ENCODE measurements around the gene FUT8. TPM values are rescaled to one million over a fixed set of nuclear protein-coding genes. Genes with fewer than 3 reads are reported as not detected.

Gene FUT8
- total and polyA plus RNA-seq, 7 donors: 3.2 to 8.6 (median 5.5) TPM

GRCh38 chr14:65476273-65476941 is 63.9 kb downstream of the FUT8 start:
- Histone ChIP-seq H3K27ac (no peak overlapping the region), H3K27me3 (ENCODE audit: insufficient read depth in 3 of 3, low read length in 2 of 3) (no peaks in the 10 kb centered on the region), H3K9me3 (no peaks in the 10 kb centered on the region), H3K4me3 (no peak overlapping the region), H3K36me3 (ENCODE audit: insufficient read depth in 1 of 2, low read depth in 1 of 2) (no peaks in the 10 kb centered on the region), H3K4me1 (no peaks in the 10 kb centered on the region)
- DNase-seq (no peak), ATAC-seq (no peak)
- 90 to 100% (median 92%) methylated on average over 2 of the region's 2 CpGs for WGBS, 3 donors
- intact Hi-C loops (cut with DNase I): no loop called here
- TF ChIP-seq CTCF (IDR thresholded peaks at IDR 0.05): no peak

GRCh38 chr14:65476942-65477318 is 64.4 kb downstream of the FUT8 start:
- Histone ChIP-seq H3K4me1 (no peaks in the 10 kb centered on the region), H3K4me3 (no peak overlapping the region), H3K27ac (no peak overlapping the region), H3K9me3 (no peaks in the 10 kb centered on the region), H3K36me3 (ENCODE audit: insufficient read depth in 1 of 2, low read depth in 1 of 2) (no peaks in the 10 kb centered on the region), H3K27me3 (ENCODE audit: insufficient read depth in 3 of 3, low read length in 2 of 3) (no peaks in the 10 kb centered on the region)
- DNase-seq: no peak
- WGBS, 3 donors: 71 to 91% (median 82%) methylated on average over 1 of the region's 1 CpG
- no peak for TF ChIP-seq CTCF (IDR thresholded peaks at IDR 0.05)
- no peak for ATAC-seq
- intact Hi-C loops (cut with DNase I): no loop called here

GRCh38 chr14:65478017-65478416 is 65.5 kb downstream of the FUT8 start:
- Histone ChIP-seq H3K27ac (no peak overlapping the region), H3K4me1 (peaks cover 4% of the 10 kb centered on the region), H3K9me3 (no peaks in the 10 kb centered on the region), H3K27me3 (ENCODE audit: insufficient read depth in 3 of 3, low read length in 2 of 3) (no peaks in the 10 kb centered on the region), H3K4me3 (no peak overlapping the region), H3K36me3 (ENCODE audit: insufficient read depth in 1 of 2, low read depth in 1 of 2) (no peaks in the 10 kb centered on the region)
- ATAC-seq (no peak), DNase-seq (no peak)
- TF ChIP-seq CTCF (IDR thresholded peaks at IDR 0.05): no peak
- intact Hi-C loops (cut with DNase I): no loop called here
- WGBS, 3 donors: 61 to 76% (median 70%) methylated on average over 4 of the region's 4 CpGs

DNA sequence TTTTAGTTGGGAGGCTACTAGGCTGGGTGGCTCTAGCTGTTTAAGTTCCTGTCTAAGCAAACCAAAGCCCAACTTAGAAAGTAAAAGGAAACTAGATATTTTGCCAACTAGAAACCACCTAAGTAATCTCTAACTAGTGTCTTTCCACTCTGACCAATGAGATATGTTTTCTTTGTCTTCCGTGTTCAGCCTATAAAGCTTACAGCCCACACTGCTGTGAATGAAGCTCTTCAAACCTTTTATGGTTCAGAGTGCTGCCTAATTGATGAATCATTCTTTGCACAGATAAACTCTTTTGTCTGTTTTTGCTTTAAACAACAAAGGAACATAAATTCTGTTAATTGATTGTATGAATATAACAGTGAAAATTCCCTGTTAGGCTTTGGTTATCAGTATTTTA is 66.1 kb downstream of the FUT8 start:
- WGBS, 3 donors: 67 to 91% (median 82%) methylated on average over 1 of the region's 1 CpG
- TF ChIP-seq CTCF (IDR thresholded peaks at IDR 0.05): no peak
- DNase-seq: no peak
- Histone ChIP-seq H3K27me3 (ENCODE audit: insufficient read depth in 3 of 3, low read length in 2 of 3) (no peaks in the 10 kb centered on the region), H3K36me3 (ENCODE audit: insufficient read depth in 1 of 2, low read depth in 1 of 2) (no peaks in the 10 kb centered on the region), H3K4me3 (no peak overlapping the region), H3K9me3 (no peaks in the 10 kb centered on the region), H3K4me1 (peaks cover 4% of the 10 kb centered on the region), H3K27ac (no peak overlapping the region)
- no peak for ATAC-seq
- intact Hi-C loops (cut with DNase I): no loop called here

DNA sequence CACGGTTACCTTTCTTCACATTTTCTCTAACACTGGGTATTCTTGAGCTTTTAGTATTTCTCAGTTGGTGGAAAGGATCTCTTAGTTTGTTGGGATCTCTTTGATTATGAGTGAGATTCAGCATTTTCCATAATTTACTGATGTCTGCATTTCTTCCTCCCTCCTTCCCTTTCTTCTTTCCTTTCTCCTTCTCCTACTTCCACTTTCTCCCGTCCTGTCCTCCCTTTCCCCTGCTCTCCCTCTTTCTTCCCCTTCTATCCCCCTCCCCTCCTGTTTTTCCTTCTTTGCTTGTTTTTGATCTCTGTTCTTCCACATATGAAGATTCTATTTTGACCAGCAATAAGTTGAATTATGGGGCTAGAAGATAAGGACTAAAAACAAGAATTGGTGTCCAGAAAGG is 66.9 kb downstream of the FUT8 start:
- Histone ChIP-seq H3K4me3 (no peak overlapping the region), H3K27ac (no peak overlapping the region), H3K9me3 (no peaks in the 10 kb centered on the region), H3K36me3 (ENCODE audit: insufficient read depth in 1 of 2, low read depth in 1 of 2) (no peaks in the 10 kb centered on the region), H3K4me1 (peaks cover 4% of the 10 kb centered on the region), H3K27me3 (ENCODE audit: insufficient read depth in 3 of 3, low read length in 2 of 3) (no peaks in the 10 kb centered on the region)
- 93 to 99% (median 96%) methylated on average over 2 of the region's 2 CpGs for WGBS, 3 donors
- ATAC-seq (no peak), DNase-seq (no peak)
- intact Hi-C loops (cut with DNase I): no loop called here
- no peak for TF ChIP-seq CTCF (IDR thresholded peaks at IDR 0.05)
